H1 (cell line): ENCODE measurements around the gene FAM53B. TPM values are rescaled to one million over a fixed set of nuclear protein-coding genes. Genes with fewer than 3 reads are reported as not detected.

ENCODE experiments used
- CTCF ChIA-PET: fragments of 300-600 bp; sonication (Branson Sonifier 250); formaldehyde crosslinking; loops from one replicate; lab custom pipeline; 2021; ENCODE audit not compliant: partially characterized antibody; lab: Charles Lee
- POLR2A ChIA-PET: fragments of 300-600 bp; sonication (Branson Sonifier 250); formaldehyde crosslinking; loops from one replicate; lab custom pipeline; 2021; ENCODE audit warnings: inconsistent platforms; ENCODE audit not compliant: partially characterized antibody; lab: Charles Lee
- DNase-seq, 2 experiments: peaks; one replicate each; pipeline versions ENCODE4 v3.0.0 to v3.0.0-alpha.2; 2010 to 2022; ENCODE audit warnings: low spot score in 2 of 2, low read depth in 1 of 2, mixed read lengths in 1 of 2
- FAIRE-seq: peaks from 2 replicates; lab custom pipeline; 2011; peaks lifted over from hg19 to GRCh38; lab: Jason Lieb, UNC
- H2AFZ ChIP-seq: 2 replicates; pipeline ENCODE4 v1.8.1; 2012; ENCODE audit warnings: low read length, inconsistent platforms
- H2AK5ac ChIP-seq: 2 replicates; pipeline ENCODE4 v1.6.1; 2013; ENCODE audit warnings: low read depth, low read length
- H2BK120ac ChIP-seq: replicated peaks from 2 replicates; pipeline ENCODE3; 2013; ENCODE audit warnings: low read depth, low read length, inconsistent platforms
- H2BK12ac ChIP-seq: 2 replicates; pipeline ENCODE4 v1.6.1; 2013; ENCODE audit warnings: low read depth, low read length
- H2BK15ac ChIP-seq: 2 replicates; pipeline ENCODE4 v1.6.1; 2013; ENCODE audit warnings: low read length
- H2BK20ac ChIP-seq: 2 replicates; pipeline ENCODE4 v1.6.1; 2013; ENCODE audit warnings: low read length
- H2BK5ac ChIP-seq: 2 replicates; pipeline ENCODE4 v1.6.1; 2013; ENCODE audit warnings: low read depth, low read length
- H3K14ac ChIP-seq: 2 replicates; pipeline ENCODE4 v1.6.1; 2013; ENCODE audit warnings: inconsistent platforms; ENCODE audit not compliant: insufficient read length
- H3K18ac ChIP-seq: 2 replicates; pipeline ENCODE4 v1.6.1; 2013; ENCODE audit warnings: low read length; ENCODE audit errors: extremely low read depth
- H3K23ac ChIP-seq: 2 replicates; pipeline ENCODE4 v1.6.1; 2013; ENCODE audit warnings: inconsistent platforms; ENCODE audit not compliant: insufficient read length
- H3K23me2 ChIP-seq: 2 replicates; pipeline ENCODE4 v1.6.1; 2013; ENCODE audit warnings: low read depth, low read length
- H3K27ac ChIP-seq: 2 replicates; pipeline ENCODE4 v1.6.1; 2011; ENCODE audit warnings: low read depth, low read length, inconsistent platforms
- H3K27me3 ChIP-seq, 4 experiments: replicated peaks in 1 of 4; 1 replicate in 1 of 4; 2 replicates in 3 of 4; pipeline versions ENCODE4 v1.6.1 to v1.8.1; 2011 to 2013; ENCODE audit warnings: low read length in 3 of 4, mild to moderate bottlenecking in 3 of 4, inconsistent platforms in 2 of 4, mixed read lengths in 2 of 4, moderate library complexity in 1 of 4; ENCODE audit not compliant: control insufficient read depth in 3 of 4, insufficient read depth in 3 of 4; ENCODE audit errors: extremely low read depth in 1 of 4
- H3K36me3 ChIP-seq, 4 experiments: 2 replicates each; pipeline versions ENCODE4 v1.6.1 to v1.8.1; 2011 to 2013; ENCODE audit warnings: mild to moderate bottlenecking in 4 of 4, low read length in 3 of 4, moderate library complexity in 2 of 4, control low read depth in 1 of 4, inconsistent platforms in 1 of 4; ENCODE audit not compliant: insufficient read depth in 4 of 4, control insufficient read depth in 2 of 4
- H3K4ac ChIP-seq: replicated peaks from 2 replicates; pipeline ENCODE3; 2013; ENCODE audit warnings: low read length, low read depth, mixed read lengths, inconsistent platforms; ENCODE audit not compliant: insufficient read length
- H3K4me1 ChIP-seq, 4 experiments: replicated peaks in 1 of 4; 1 replicate in 1 of 4; 2 replicates in 3 of 4; pipeline versions ENCODE4 v1.6.1 to v1.8.1; 2011 to 2013; ENCODE audit warnings: low read length in 3 of 4, inconsistent platforms in 2 of 4, mixed read lengths in 1 of 4; ENCODE audit not compliant: insufficient read depth in 4 of 4, control insufficient read depth in 3 of 4
- H3K4me2 ChIP-seq, 2 experiments: 2 replicates each; pipeline versions ENCODE4 v1.6.1 to v1.8.1; 2011 to 2013; ENCODE audit warnings: low read depth in 2 of 2, low read length in 2 of 2, control low read depth in 1 of 2, inconsistent platforms in 1 of 2, mild to moderate bottlenecking in 1 of 2; ENCODE audit not compliant: insufficient read depth in 1 of 2
- H3K4me3 ChIP-seq, 4 experiments: fragments of 200-600, 300-600 bp in 1 of 4; sonication (generic), shearing (Covaris generic), sonication (Bioruptor Twin) in 1 of 4; 2 replicates each; pipeline versions ENCODE4 v1.5.1 to v1.8.1; 2011 to 2016; ENCODE audit warnings: low read length in 4 of 4, low read depth in 3 of 4, control low read depth in 2 of 4, inconsistent platforms in 2 of 4, mild to moderate bottlenecking in 2 of 4, mixed read lengths in 1 of 4, moderate library complexity in 1 of 4; ENCODE audit not compliant: insufficient read depth in 2 of 4; ENCODE audit errors: extremely low read depth in 1 of 4
- H3K56ac ChIP-seq: replicated peaks from 2 replicates; pipeline ENCODE3; 2013; ENCODE audit warnings: low read depth, mild to moderate bottlenecking, mixed read lengths, low read length, inconsistent platforms; ENCODE audit not compliant: insufficient read length
- H3K79me1 ChIP-seq: 2 replicates; pipeline ENCODE4 v1.6.1; 2013; ENCODE audit warnings: low read depth, low read length, control low read depth
- H3K79me2 ChIP-seq, 2 experiments: 2 replicates each; pipeline versions ENCODE4 v1.6.1 to v1.8.1; 2012 to 2013; ENCODE audit warnings: low read length in 2 of 2, mild to moderate bottlenecking in 2 of 2, inconsistent platforms in 1 of 2; ENCODE audit not compliant: insufficient read depth in 2 of 2, control insufficient read depth in 1 of 2
- H3K9ac ChIP-seq, 4 experiments: replicated peaks in 1 of 4; 1 replicate in 1 of 4; 2 replicates in 3 of 4; pipeline versions ENCODE4 v1.6.1 to v1.8.1; 2011 to 2013; ENCODE audit warnings: low read depth in 3 of 4, low read length in 3 of 4, control low read depth in 2 of 4, mild to moderate bottlenecking in 2 of 4, moderate library complexity in 2 of 4, inconsistent platforms in 1 of 4; ENCODE audit errors: extremely low read depth in 1 of 4
- H3K9me3 ChIP-seq, 2 experiments: 2 replicates each; pipeline versions ENCODE4 v1.6.1 to v1.8.1; 2012 to 2013; ENCODE audit warnings: mild to moderate bottlenecking in 2 of 2, moderate library complexity in 2 of 2, control low read depth in 1 of 2, inconsistent platforms in 1 of 2, low read depth in 1 of 2, low read length in 1 of 2, mixed read lengths in 1 of 2; ENCODE audit not compliant: insufficient read depth in 2 of 2
- H4K20me1 ChIP-seq, 2 experiments: replicated peaks in 1 of 2; 2 replicates each; pipeline versions ENCODE3 to v1.8.1; 2011 to 2013; ENCODE audit warnings: inconsistent platforms in 2 of 2, low read length in 2 of 2, mild to moderate bottlenecking in 1 of 2; ENCODE audit not compliant: insufficient read depth in 2 of 2, control insufficient read depth in 1 of 2
- H4K5ac ChIP-seq: 2 replicates; pipeline ENCODE4 v1.6.1; 2013; ENCODE audit warnings: low read length, low read depth, mixed read lengths, inconsistent platforms; ENCODE audit not compliant: insufficient read length
- H4K8ac ChIP-seq: 2 replicates; pipeline ENCODE4 v1.8.0; 2013; ENCODE audit warnings: mild to moderate bottlenecking, moderate library complexity, low read length, inconsistent platforms; ENCODE audit not compliant: insufficient read depth; ENCODE audit errors: extremely low read depth
- H4K91ac ChIP-seq: replicated peaks from 2 replicates; pipeline ENCODE3; 2013; ENCODE audit warnings: low read length, mixed read lengths, inconsistent platforms; ENCODE audit not compliant: insufficient read length
- GABPA ChIP-seq: IDR thresholded peaks from 2 replicates; pipeline ENCODE4 v1.6.1; 2011; ENCODE audit warnings: mild to moderate bottlenecking, low read length, moderate library complexity, borderline replicate concordance; ENCODE audit not compliant: insufficient read depth
- WGBS, 2 experiments: shearing (Covaris generic) in 1 of 2; methylation state at CpG; one replicate each; pipeline versions ENCODE4 v1.1.6 to v1.1.7; 2013 to 2015; ENCODE audit warnings: low lambda C conversion rate in 2 of 2, mixed read lengths in 2 of 2, inconsistent platforms in 1 of 2, low coverage in 1 of 2, missing lambda C conversion rate in 1 of 2; ENCODE audit not compliant: insufficient replicate concordance in 2 of 2, insufficient coverage in 1 of 2, insufficient read length in 1 of 2; ENCODE audit errors: extremely low coverage in 1 of 2, missing lambda C conversion rate in 1 of 2; 5-methylcytosine and 5-hydroxymethylcytosine counted together
- polyA plus RNA-seq, 7 experiments: library from polyadenylated mRNA; depleted of rRNA in 3 of 7; stranded (reverse) in 5 of 7; unstranded in 2 of 7; fragments of >200 nt in 5 of 7; fragments of 200-250 nt in 2 of 7; gene quantifications; 1 replicate in 5 of 7; 2 replicates in 1 of 7; 4 replicates in 1 of 7; pipeline versions ENCODE4 v1.2.1 to v1.2.3, GENCODE V29; 2011 to 2013; ENCODE audit warnings: missing spikeins in 2 of 7, mixed read lengths in 2 of 7
- total RNA-seq: library from RNA; stranded (reverse); fragmentation: NEBNext Ultra II Directional; extraction: Animal tissue kit (Norgen Biotek cat#: 25700); gene quantifications from 2 replicates; pipeline ENCODE4 v1.2.1, GENCODE V29; 2021

FAM53B gene
- total and polyA plus RNA-seq, 2 of the 8 experiments (the other 6 are each of a cell fraction or from before 2014, with no cell fraction given): 5.3 to 14.4 TPM

DNA sequence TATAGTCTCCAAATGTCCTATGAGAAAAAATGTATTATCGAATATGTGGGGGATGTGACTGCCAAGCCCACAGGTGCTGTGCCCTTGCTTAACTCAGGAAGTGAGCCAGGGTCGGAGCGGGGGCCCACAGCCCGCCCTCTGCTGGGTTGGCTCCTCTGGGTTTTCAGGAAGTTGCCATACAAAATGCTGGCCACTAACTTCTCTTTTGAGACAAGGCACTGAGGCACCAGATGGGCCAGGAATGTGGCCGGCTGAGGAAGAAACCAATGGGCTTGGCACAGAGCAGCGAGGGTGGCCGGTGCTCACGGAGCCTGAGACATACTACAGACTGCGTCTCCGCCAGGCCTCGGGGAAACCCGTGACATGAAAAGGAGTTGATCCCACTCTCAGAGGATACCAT, 58.9 kb downstream of the FAM53B start:
- Histone ChIP-seq H4K8ac (no peak overlapping the region; the same call in 1 of the 2 replicates), H2BK120ac (no peak overlapping the region), H3K9me3 (no peaks in the 10 kb centered on the region), H3K79me2 (no peaks in the 10 kb centered on the region), H2BK15ac (no peak overlapping the region), H3K23me2 (no peaks in the 10 kb centered on the region), H4K91ac (no peak overlapping the region), H2BK12ac (no peak overlapping the region), H4K20me1 (peaks cover 0 to 2% of the 10 kb centered on the region in 2 experiments), H3K27me3 (no peaks in the 10 kb centered on the region), H3K18ac (no peak overlapping the region), H3K4me3 (no peak overlapping the region), H3K4ac (no peak overlapping the region), H4K5ac (no peak overlapping the region), H3K9ac (no peak overlapping the region), H3K36me3 (peaks cover 0 to 6% (median 4%) of the 10 kb centered on the region in 4 experiments; a peak in 3 of 8 replicates), H3K27ac (no peak overlapping the region), H3K79me1 (no peaks in the 10 kb centered on the region), H2BK20ac (no peak overlapping the region), H3K56ac (no peak overlapping the region), H2AFZ (no peak overlapping the region), H3K4me2 (no peak overlapping the region), H3K23ac (no peak overlapping the region), H2BK5ac (no peak overlapping the region), H3K14ac (no peak overlapping the region), H3K4me1 (peaks cover 0 to 10% (median 5%) of the 10 kb centered on the region in 4 experiments; a peak in 2 of 7 replicates), H2AK5ac (no peak overlapping the region)
- FAIRE-seq (no peak), DNase-seq (no peak)
- ChIA-PET POLR2A (no interaction called here), CTCF (interaction anchor here (1.2 to 3.1 kb wide), 5 partner anchors 12 to 56 kb away, joined by 4 to 14 read pairs (median 6); no protein-coding TSS in a partner anchor)
- WGBS, 2 experiments: 87% methylated on average over 12 of the region's 12 CpGs; no CpG with 5 or more reads in 1 of the 2 experiments
- no peak for TF ChIP-seq GABPA
